HL-60/S4 treated with retinoic acid at 250 ng/mL for 4 days and 3 days (cell line): ENCODE data around the gene SQSTM1.
"Not testable (repeated sequence)": the region's sequence is repeated elsewhere in the genome, so short reads cannot be mapped to it uniquely, and the experiment has no call there.

Source experiments
- in situ Hi-C: fragments of 300-500 bp; cut with MboI; formaldehyde crosslinking; loops from 2 replicates; pipeline ENCODE4 v1.7.0; 2022; ENCODE audit warnings: low sequenced_read_pairs

Gene SQSTM1

DNA sequence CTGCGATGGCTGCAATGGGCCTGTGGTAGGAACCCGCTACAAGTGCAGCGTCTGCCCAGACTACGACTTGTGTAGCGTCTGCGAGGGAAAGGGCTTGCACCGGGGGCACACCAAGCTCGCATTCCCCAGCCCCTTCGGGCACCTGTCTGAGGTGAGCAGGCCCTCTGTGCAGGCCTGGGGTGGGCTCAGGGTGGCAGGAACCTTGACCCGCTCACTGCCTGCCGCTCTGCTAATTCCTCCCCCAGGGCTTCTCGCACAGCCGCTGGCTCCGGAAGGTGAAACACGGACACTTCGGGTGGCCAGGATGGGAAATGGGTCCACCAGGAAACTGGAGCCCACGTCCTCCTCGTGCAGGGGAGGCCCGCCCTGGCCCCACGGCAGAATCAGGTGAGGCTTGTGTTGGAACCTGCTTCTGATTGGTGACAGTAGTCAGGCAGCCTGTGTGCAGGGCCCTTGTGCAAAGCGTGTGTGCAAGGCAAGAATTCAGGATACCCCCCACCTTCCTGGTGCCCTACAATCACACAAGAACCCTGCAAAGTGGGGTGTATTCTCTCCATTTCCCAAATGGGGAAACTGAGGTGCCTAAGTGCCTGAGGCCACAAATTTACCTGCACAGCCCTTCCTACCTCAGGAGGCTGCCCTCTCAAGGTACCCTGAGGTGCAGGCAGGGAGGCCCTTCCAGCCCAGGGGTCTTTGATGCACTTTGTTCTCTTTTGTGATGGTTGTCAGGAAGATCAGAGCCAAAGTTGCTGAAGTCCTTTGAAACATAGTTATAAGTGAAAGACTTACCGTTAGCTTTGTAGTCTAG lies 3.4 kb downstream of the SQSTM1 start:
- in situ Hi-C loops, result no loop called here

DNA sequence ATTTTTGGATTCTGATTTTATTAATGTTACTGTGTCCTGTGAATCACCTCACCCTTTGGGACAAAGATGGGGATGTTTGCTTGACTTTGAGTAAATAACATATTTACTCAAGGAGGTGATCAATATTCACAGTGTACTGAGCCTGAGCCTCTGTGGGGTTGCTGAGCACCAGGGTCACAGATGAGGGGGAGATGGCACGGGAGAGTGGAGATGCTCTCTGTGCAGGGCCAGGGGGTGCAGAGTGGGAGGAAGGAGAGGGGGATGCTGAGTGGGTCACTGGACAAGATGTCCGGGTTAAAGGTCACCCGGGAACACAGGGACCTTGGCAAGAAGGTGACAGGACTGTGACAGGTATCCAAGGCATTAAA lies 4.0 kb downstream of the SQSTM1 start:
- in situ Hi-C loops, result no loop called here

GRCh38 chr5:179825655-179826182 lies 5.0 kb downstream of the SQSTM1 start:
- in situ Hi-C loops, result no loop called here

DNA sequence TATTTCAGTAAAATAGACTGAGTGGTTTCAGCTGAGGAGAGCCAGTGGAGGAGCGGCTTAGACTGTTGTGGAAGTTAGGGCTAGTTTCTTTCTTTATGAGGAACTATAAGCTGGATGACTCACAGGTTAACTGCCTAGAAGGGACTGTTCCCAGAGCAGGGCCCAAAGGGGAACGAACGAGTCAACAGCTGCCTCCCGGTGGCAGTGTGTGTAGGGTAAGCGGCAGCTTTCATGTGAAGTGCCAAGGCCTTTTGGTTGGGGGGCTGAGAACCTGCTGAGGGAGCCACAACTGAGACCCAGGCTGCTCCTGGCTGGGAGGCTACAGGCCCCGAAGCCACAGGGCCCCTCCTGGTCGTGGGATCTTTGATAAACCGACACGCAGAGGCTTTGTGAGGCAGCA lies 7.0 kb downstream of the SQSTM1 start:
- in situ Hi-C loops, result no loop called here

- in situ Hi-C loops, result no loop called here
These were observed 8.2 kb downstream of the SQSTM1 start for GRCh38 chr5:179828756-179829421.

- in situ Hi-C loops, result no loop called here
These were observed 9.2 kb downstream of the SQSTM1 start for GRCh38 chr5:179829732-179830435.

GRCh38 chr5:179830818-179831468 lies 10.2 kb downstream of the SQSTM1 start:
- in situ Hi-C loops, result no loop called here

- in situ Hi-C loops, result no loop called here
These were observed 11.5 kb downstream of the SQSTM1 start for GRCh38 chr5:179832039-179832745.

DNA sequence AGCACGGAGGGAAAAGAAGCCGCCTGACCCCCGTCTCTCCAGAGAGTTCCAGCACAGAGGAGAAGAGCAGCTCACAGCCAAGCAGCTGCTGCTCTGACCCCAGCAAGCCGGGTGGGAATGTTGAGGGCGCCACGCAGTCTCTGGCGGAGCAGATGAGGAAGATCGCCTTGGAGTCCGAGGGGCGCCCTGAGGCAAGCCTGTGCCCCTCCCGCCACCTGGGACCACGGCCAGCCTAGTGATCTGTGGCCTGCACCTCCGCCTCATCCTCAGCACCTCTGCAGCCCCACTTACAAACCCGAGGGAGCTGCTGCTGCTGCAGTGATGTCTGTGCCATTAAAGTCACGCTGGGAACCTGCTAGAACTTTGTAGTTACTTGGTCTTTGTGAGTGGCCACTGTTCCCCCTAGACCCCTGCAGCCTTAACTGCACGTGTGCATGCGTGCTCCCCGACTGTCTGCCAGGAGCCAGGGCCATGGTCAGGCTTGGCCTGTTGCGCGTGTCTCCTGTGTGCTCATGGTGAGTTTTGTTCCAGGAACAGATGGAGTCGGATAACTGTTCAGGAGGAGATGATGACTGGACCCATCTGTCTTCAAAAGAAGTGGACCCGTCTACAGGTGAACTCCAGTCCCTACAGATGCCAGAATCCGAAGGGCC lies 12.5 kb downstream of the SQSTM1 start:
- in situ Hi-C loops, result no loop called here

- in situ Hi-C loops, result no loop called here
These were observed 13.0 kb downstream of the SQSTM1 start for GRCh38 chr5:179833709-179834070.

DNA sequence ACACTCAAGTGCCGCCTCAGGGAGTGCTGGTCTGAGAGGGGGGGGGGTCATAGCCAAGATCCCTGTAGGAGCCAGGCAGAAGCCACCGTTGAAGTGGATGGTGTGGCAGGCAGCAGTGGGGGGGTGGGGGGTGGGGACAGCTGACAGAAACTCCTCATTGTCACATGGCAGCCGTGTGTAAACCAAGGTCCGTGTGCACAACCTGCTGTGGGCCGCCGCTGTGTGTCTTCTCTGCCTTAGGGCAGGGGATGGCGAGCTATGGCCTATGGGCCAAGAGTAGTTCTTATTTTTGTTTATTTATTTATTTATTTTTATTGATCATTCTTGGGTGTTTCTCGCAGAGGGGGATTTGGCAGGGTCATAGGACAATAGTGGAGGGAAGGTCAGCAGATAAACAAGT lies 13.4 kb downstream of the SQSTM1 start:
- in situ Hi-C loops, result no loop called here

DNA sequence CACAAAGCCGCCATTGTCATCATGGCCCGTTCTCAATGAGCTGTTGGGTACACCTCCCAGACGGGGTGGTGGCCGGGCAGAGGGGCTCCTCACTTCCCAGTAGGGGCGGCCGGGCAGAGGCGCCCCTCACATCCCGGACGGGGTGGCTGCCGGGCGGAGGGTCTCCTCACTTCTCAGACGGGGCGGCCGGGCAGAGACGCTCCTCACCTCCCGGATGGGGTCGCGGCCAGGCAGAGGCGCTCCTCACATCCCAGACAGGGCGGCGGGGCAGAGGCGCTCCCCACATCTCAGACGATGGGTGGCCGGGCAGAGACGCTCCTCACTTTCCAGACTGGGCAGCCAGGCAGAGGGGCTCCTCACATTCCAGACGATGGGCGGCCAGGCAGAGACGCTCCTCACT lies 14.2 kb downstream of the SQSTM1 start:
- in situ Hi-C loops, result not testable (repeated sequence)

GRCh38 chr5:179836225-179837019 lies 15.7 kb downstream of the SQSTM1 start:
- in situ Hi-C loops, result no loop called here

- in situ Hi-C loops, result no loop called here
These were observed 16.6 kb downstream of the SQSTM1 start for GRCh38 chr5:179837076-179838011.

DNA sequence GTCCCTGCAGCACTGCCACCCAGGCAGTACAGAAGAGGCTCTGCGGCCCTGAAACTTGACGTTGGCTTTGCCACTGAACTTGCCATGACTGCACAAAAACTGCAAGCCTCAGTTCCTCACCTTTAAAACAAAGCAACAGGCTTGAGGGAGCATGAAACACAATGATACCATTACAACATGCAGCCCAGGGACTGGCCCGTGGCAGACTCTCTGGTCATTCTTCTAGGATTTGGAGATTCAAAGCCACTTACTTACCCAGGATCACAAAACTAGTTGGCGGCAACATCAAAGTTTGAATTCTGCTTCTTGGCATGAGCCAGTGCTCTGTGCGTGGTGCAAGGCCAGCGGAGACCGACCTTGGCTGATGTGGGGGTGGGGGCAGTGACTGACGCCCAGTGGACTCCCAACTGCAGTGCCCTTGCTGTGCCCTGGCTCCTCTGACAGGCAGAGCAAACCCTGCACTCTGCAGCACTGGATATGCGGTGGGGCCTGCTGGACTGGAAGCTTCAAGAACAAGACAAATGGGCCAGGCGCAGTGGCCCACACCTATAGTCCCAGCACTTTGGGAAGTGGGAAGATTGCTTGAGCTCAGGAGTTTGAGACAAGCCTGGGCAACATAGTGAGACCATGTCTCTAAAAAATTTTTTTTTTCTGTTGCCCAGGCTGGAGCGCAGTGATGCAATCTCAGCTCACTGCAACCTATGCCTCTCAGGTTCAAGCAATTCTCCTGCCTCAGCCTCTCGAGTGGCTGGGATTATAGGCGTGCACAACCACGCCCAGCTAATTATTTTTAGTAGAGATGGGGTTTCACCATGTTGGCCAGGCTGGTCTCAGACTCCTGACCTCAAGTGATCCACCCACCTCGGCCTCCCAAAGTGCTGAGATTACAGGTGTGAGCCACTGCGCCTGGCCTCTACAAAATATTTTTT lies 18.9 kb downstream of the SQSTM1 start:
- in situ Hi-C loops, result no loop called here

DNA sequence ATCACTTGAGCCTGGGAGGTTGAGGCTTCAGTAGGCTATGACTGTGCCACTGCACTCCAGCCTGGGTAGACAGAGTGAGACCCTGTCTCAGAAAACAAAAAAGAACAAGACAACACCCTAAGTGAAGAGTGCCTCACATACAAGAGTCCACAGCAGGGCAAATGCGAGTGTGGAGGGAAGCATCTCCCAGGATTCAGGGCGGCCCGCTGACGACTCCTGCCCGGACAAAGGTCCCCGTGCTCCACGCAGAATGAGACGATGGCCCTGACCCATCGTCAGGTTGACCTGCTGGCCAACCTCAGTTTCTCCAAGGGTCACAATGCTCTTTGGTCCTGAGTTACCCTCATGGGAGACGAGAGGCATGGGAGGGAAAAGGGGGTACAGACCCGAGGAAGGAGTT lies 19.6 kb downstream of the SQSTM1 start:
- in situ Hi-C loops, result no loop called here

- in situ Hi-C loops, result no loop called here
These were observed 20.1 kb downstream of the SQSTM1 start for GRCh38 chr5:179840766-179841165.
